H9 (cell line): Measurements from ENCODE around the gene LIPA. TPM values are rescaled to one million over a fixed set of nuclear protein-coding genes. Genes with fewer than 3 reads are reported as not detected.
A peak's percentile ranks its signal among the peaks of the same experiment; 100 is the strongest.

Source experiments
- DNase-seq: peaks from one replicate; pipeline ENCODE4 v3.0.0-alpha.2; 2017
- H2AFZ ChIP-seq: one replicate; pipeline ENCODE4 v1.6.1; 2013; ENCODE audit warnings: mild to moderate bottlenecking, low read length, control low read depth, moderate library complexity
- H2AK5ac ChIP-seq: 2 replicates; pipeline ENCODE4 v1.6.1; 2013; ENCODE audit warnings: low read length, control low read depth, mixed read lengths; ENCODE audit not compliant: insufficient read length
- H2BK120ac ChIP-seq: one replicate; pipeline ENCODE4 v1.6.1; 2013; ENCODE audit warnings: low read depth, mild to moderate bottlenecking, low read length, control low read depth, inconsistent platforms; ENCODE audit not compliant: poor library complexity, severe bottlenecking
- H2BK12ac ChIP-seq: 2 replicates; pipeline ENCODE4 v1.6.1; 2013; ENCODE audit warnings: low read length, control low read depth, mixed read lengths, low read depth; ENCODE audit not compliant: insufficient read length
- H2BK15ac ChIP-seq: 2 replicates; pipeline ENCODE4 v1.6.1; 2013; ENCODE audit warnings: low read depth, low read length, control low read depth
- H2BK20ac ChIP-seq: one replicate; pipeline ENCODE4 v1.6.1; 2013; ENCODE audit warnings: low read depth, mild to moderate bottlenecking, low read length, control low read depth, inconsistent platforms; ENCODE audit not compliant: poor library complexity, severe bottlenecking
- H2BK5ac ChIP-seq: 2 replicates; pipeline ENCODE4 v1.6.1; 2013; ENCODE audit warnings: low read length, control low read depth, mixed read lengths; ENCODE audit not compliant: insufficient read length
- H3K14ac ChIP-seq: 2 replicates; pipeline ENCODE4 v1.6.1; 2013; ENCODE audit warnings: low read length, control low read depth; ENCODE audit not compliant: insufficient read depth
- H3K18ac ChIP-seq: 2 replicates; pipeline ENCODE4 v1.6.1; 2013; ENCODE audit warnings: low read depth, mild to moderate bottlenecking, mixed read lengths, low read length, control low read depth; ENCODE audit not compliant: insufficient read length
- H3K23ac ChIP-seq: 2 replicates; pipeline ENCODE4 v1.6.1; 2013; ENCODE audit warnings: low read length, control low read depth, mixed read lengths, low read depth; ENCODE audit not compliant: insufficient read length
- H3K23me2 ChIP-seq: 2 replicates; pipeline ENCODE4 v1.6.1; 2013; ENCODE audit warnings: low read depth, mild to moderate bottlenecking, mixed read lengths, low read length, control low read depth; ENCODE audit not compliant: insufficient read length, poor library complexity, severe bottlenecking
- H3K27ac ChIP-seq: 2 replicates; pipeline ENCODE4 v1.5.1; 2013; ENCODE audit warnings: low read length, control low read depth, mixed read lengths, low read depth; ENCODE audit not compliant: insufficient read length
- H3K27me3 ChIP-seq: 2 replicates; pipeline ENCODE4 v1.6.1; 2013; ENCODE audit warnings: low read length, control low read depth, inconsistent platforms; ENCODE audit not compliant: insufficient read depth
- H3K4ac ChIP-seq: 2 replicates; pipeline ENCODE4 v1.6.1; 2013; ENCODE audit warnings: low read depth, mild to moderate bottlenecking, control low read depth, inconsistent platforms, low read length, moderate library complexity
- H3K4me1 ChIP-seq: 2 replicates; pipeline ENCODE4 v1.6.1; 2013; ENCODE audit warnings: low read length, control low read depth, inconsistent platforms; ENCODE audit not compliant: insufficient read depth
- H3K4me2 ChIP-seq: 2 replicates; pipeline ENCODE4 v1.6.1; 2013; ENCODE audit warnings: low read length, control low read depth, mixed read lengths; ENCODE audit not compliant: insufficient read length, insufficient read depth
- H3K56ac ChIP-seq: 2 replicates; pipeline ENCODE4 v1.6.1; 2013; ENCODE audit warnings: low read depth, mild to moderate bottlenecking, mixed read lengths, low read length, control low read depth; ENCODE audit not compliant: insufficient read length
- H3K79me1 ChIP-seq: 2 replicates; pipeline ENCODE4 v1.6.1; 2013; ENCODE audit warnings: low read depth, mild to moderate bottlenecking, moderate library complexity, low read length, control low read depth, inconsistent platforms; ENCODE audit not compliant: insufficient read depth, poor library complexity, severe bottlenecking
- H3K79me2 ChIP-seq: 2 replicates; pipeline ENCODE4 v1.6.1; 2013; ENCODE audit warnings: low read length, control low read depth, inconsistent platforms; ENCODE audit not compliant: insufficient read depth
- H3K9ac ChIP-seq: 2 replicates; pipeline ENCODE4 v1.6.1; 2013; ENCODE audit warnings: low read length, control low read depth, mixed read lengths; ENCODE audit not compliant: insufficient read length; ENCODE audit errors: extremely low read depth
- H3K9me3 ChIP-seq: one replicate; pipeline ENCODE4 v1.6.1; 2013; ENCODE audit warnings: low read depth, low read length, inconsistent platforms; ENCODE audit not compliant: control insufficient read depth
- H3T11ph ChIP-seq: one replicate; pipeline ENCODE4 v1.6.1; 2013; ENCODE audit warnings: mild to moderate bottlenecking, low read length, control low read depth, inconsistent platforms
- H4K20me1 ChIP-seq: one replicate; pipeline ENCODE4 v1.6.1; 2013; ENCODE audit not compliant: control insufficient read depth, insufficient read length, insufficient read depth
- H4K5ac ChIP-seq: 2 replicates; pipeline ENCODE4 v1.6.1; 2013; ENCODE audit warnings: low read depth, mild to moderate bottlenecking, mixed read lengths, low read length, control low read depth; ENCODE audit not compliant: insufficient read length
- H4K8ac ChIP-seq: replicated peaks from 2 replicates; pipeline ENCODE4 v1.6.1; 2013; ENCODE audit warnings: low read length, control low read depth, mixed read lengths, low read depth; ENCODE audit not compliant: insufficient read length
- H4K91ac ChIP-seq: 2 replicates; pipeline ENCODE4 v1.6.1; 2013; ENCODE audit warnings: low read depth, mild to moderate bottlenecking, moderate library complexity, mixed read lengths, low read length, control low read depth; ENCODE audit not compliant: insufficient read length
- H3K27ac Mint-ChIP-seq, 3 experiments: 2 replicates in 2 of 3; 3 replicates in 1 of 3; pipeline ENCODE4 v1.8.0; 2020 to 2021; ENCODE audit warnings: mixed read lengths in 3 of 3, mild to moderate bottlenecking in 1 of 3, moderate library complexity in 1 of 3
- H3K27me3 Mint-ChIP-seq: 2 replicates; pipeline ENCODE4 v1.8.0; 2021; ENCODE audit warnings: low read depth, mild to moderate bottlenecking, moderate library complexity, mixed read lengths
- H3K36me3 Mint-ChIP-seq, 3 experiments: 2 replicates in 2 of 3; 3 replicates in 1 of 3; pipeline ENCODE4 v1.8.0; 2020 to 2021; ENCODE audit warnings: low read depth in 3 of 3, mixed read lengths in 3 of 3; ENCODE audit not compliant: insufficient read depth in 1 of 3
- H3K4me1 Mint-ChIP-seq, 2 experiments: 2 replicates each; pipeline ENCODE4 v1.8.0; 2020; ENCODE audit warnings: mixed read lengths in 2 of 2
- H3K4me3 Mint-ChIP-seq, 2 experiments: 2 replicates in 1 of 2; 3 replicates in 1 of 2; pipeline ENCODE4 v1.8.0; 2020 to 2021; ENCODE audit warnings: mild to moderate bottlenecking in 2 of 2, mixed read lengths in 2 of 2, moderate library complexity in 1 of 2
- H3K9me3 Mint-ChIP-seq, 2 experiments: 2 replicates in 1 of 2; 3 replicates in 1 of 2; pipeline ENCODE4 v1.8.0; 2020; ENCODE audit warnings: mild to moderate bottlenecking in 2 of 2, mixed read lengths in 2 of 2, moderate library complexity in 1 of 2
- WGBS: extraction: QIAGEN DNeasy Blood & Tissue Kit; methylation state at CpG from one replicate; pipeline ENCODE4 v1.1.7; 2013; ENCODE audit warnings: missing lambda C conversion rate, low lambda C conversion rate, mixed read lengths; ENCODE audit not compliant: insufficient read length; ENCODE audit errors: extremely low coverage; 5-methylcytosine and 5-hydroxymethylcytosine counted together
- total RNA-seq: library from RNA; stranded (reverse); gene quantifications from 2 replicates; pipeline ENCODE4 v1.2.1, GENCODE V29; 2021
- TF ChIP-seq, protein P1 (sequence below): fragments of 200-600 bp; sonication (generic); conservative IDR thresholded peaks from 3 replicates; pipeline ENCODE4 v1.8.0; 2021; ENCODE audit warnings: antibody characterized with exemption, mild to moderate bottlenecking

LIPA gene
- total RNA-seq, 1 experiment from 2014 or later, result 20.9 TPM

- H3K4me1 ChIP-seq, result no peaks in the 10 kb centered on the region
- no peak overlapping the region for H3K27ac Mint-ChIP-seq
- no peak overlapping the region for H2BK12ac ChIP-seq
- H3K56ac ChIP-seq, result no peak overlapping the region
- H2BK5ac ChIP-seq, result no peak overlapping the region
- H3K9ac ChIP-seq, result peak overlapping the region; percentile 1
- no peaks in the 10 kb centered on the region; the same call in 1 of the 2 replicates for H3K79me2 ChIP-seq
- no peak overlapping the region for H2BK20ac ChIP-seq
- no peak overlapping the region for H2AK5ac ChIP-seq
- no peak overlapping the region for H2BK120ac ChIP-seq
- peaks cover 6% of the 10 kb centered on the region for H3K23me2 ChIP-seq
- peaks cover 27 to 28% of the 10 kb centered on the region in 2 experiments for H3K9me3 Mint-ChIP-seq
- no peak overlapping the region for H2BK15ac ChIP-seq
- no peak overlapping the region for H3K23ac ChIP-seq
- H4K91ac ChIP-seq, result no peak overlapping the region
- no peak overlapping the region for H2AFZ ChIP-seq
- H3K36me3 Mint-ChIP-seq, result peaks cover 2 to 25% (median 12%) of the 10 kb centered on the region in 3 experiments; a peak in 6 of 7 replicates
- H3K27me3 Mint-ChIP-seq, result peaks cover 6% of the 10 kb centered on the region
- TF ChIP-seq, protein P1, sequence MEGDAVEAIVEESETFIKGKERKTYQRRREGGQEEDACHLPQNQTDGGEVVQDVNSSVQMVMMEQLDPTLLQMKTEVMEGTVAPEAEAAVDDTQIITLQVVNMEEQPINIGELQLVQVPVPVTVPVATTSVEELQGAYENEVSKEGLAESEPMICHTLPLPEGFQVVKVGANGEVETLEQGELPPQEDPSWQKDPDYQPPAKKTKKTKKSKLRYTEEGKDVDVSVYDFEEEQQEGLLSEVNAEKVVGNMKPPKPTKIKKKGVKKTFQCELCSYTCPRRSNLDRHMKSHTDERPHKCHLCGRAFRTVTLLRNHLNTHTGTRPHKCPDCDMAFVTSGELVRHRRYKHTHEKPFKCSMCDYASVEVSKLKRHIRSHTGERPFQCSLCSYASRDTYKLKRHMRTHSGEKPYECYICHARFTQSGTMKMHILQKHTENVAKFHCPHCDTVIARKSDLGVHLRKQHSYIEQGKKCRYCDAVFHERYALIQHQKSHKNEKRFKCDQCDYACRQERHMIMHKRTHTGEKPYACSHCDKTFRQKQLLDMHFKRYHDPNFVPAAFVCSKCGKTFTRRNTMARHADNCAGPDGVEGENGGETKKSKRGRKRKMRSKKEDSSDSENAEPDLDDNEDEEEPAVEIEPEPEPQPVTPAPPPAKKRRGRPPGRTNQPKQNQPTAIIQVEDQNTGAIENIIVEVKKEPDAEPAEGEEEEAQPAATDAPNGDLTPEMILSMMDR, result no peak
- H3K9me3 ChIP-seq, result peaks cover 9% of the 10 kb centered on the region
- no peak overlapping the region for H4K5ac ChIP-seq
- peak overlapping the region; percentile 78 to 87 for H3K4me3 Mint-ChIP-seq
- no peak overlapping the region for H3K27ac ChIP-seq
- peaks cover 10% of the 10 kb centered on the region in 2 experiments for H3K4me1 Mint-ChIP-seq
- no peak overlapping the region for H3K14ac ChIP-seq
- no peak for DNase-seq
- H3K79me1 ChIP-seq, result no peaks in the 10 kb centered on the region
- no CpG with 5 or more reads among the region's 13 CpGs for WGBS
- no peak overlapping the region for H3K18ac ChIP-seq
- H4K20me1 ChIP-seq, result no peaks in the 10 kb centered on the region
- H3T11ph ChIP-seq, result no peak overlapping the region
- no peak overlapping the region for H3K4ac ChIP-seq
- H3K27me3 ChIP-seq, result no peaks in the 10 kb centered on the region
- no peak overlapping the region for H4K8ac ChIP-seq
- H3K4me2 ChIP-seq, result peak overlapping the region; percentile 90
These were observed 638 bp downstream of the LIPA start for GRCh38 chr10:89250865-89251408.
